Activated CD4-positive, CD25-positive, alpha-beta regulatory T cell treated with anti-CD3 and anti-CD28 coated beads, Interleukin-2, amount 50 U/mL, for 24 hours (primary cell): Measurements from ENCODE around the gene NLK.
"Not testable (repeated sequence)": the region's sequence is repeated elsewhere in the genome, so short reads cannot be mapped to it uniquely, and the experiment has no call there.

Experiments
- ATAC-seq, 2 donors: fragments of 150-1000 bp; cut with Tn5 transposase; one replicate each; pipeline ENCODE4 v1.10.0; 2021; ENCODE audit warnings: mild to moderate bottlenecking in 1 of 2, moderate library complexity in 1 of 2

The NLK gene

DNA sequence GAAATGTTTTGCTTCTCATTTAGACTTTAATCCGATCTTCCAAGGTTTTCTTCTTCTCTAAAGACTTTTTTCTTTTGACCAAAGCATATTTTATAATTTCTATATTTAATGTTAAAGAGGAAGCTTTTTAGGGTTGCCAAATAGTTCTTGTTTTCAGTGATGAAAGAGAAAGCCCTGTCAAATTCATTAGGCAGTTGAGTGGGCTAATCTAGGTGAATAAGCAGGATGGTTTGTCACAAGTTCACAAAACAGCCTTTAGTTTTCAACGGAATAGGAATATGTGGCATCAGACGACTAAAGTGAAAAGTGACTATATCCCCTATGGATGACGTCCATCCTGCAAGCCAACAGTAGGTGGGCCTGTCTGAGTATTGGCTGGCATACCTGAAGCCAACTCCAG, 118.8 kb downstream of the NLK start:
- no peak for ATAC-seq

DNA sequence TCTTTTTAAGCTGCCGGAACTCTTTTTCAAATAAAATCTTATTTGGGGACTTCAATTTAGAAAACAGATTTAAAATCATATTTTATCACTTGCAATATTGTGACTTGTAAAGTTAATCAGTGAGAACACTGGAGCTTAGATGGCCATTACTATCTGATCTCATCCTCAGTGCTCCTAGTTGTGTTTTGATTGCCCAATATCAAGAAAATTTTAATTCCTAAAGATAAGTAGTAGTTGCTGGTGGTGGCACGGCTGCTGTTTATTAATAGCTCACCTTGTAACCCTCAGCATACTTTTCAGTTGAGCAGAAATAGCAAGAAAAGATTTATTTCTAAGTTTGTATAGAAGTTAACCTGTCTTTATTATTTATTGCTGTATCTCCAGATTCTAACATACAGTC, 124.0 kb downstream of the NLK start:
- ATAC-seq = no peak

DNA sequence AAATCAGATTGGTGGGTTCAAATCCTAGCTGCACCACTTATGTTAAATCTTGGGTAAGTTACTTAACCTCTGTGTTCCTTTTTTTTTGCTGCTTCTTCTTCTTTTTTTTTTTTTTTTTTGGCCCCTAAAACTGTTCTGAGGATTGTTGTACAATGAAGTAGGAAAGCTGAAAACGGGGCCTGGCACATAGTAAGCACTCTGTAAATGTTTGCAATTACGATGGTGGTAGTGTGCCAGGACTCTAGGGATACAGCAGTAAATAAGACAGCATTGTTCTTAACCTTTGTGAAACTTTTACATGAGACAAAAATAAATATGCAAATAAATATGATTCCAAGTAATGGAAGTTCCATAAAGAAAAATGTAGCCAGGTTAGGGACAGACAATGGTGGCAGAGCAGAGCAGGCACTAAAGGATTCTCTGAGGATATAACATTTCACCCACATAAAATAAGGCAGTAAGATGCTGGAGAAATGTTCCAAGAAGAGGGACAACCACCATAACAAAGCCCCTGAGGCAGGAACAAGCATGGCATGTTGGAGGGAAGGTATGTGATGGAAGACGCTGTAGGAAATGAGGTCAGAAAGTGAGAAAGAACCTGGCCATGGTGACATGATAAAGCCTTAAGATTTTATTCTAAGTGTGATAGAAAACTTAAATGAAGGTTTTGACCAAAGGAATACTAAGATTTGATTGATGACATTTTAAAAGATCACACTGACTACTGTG, 127.3 kb downstream of the NLK start:
- no peak for ATAC-seq

DNA sequence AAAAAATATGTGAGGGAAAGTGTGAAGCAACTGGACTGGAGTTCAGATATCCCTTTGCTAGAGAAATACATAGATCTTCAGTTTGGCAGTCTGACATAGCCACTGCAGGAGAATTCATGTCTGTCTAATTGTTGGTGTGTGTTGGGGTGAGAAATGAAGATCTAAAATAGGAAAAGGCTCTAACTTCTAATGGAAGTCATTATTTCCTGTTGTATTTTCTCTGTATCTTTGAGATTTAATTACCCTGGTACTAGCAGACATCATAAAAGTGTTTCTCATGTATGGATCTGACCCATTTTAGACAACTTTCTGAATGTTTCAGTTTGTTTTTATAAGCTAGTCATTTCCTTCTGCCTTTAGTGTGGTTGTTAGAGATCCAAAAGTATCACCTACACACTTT, 128.3 kb downstream of the NLK start:
- no peak for ATAC-seq

DNA sequence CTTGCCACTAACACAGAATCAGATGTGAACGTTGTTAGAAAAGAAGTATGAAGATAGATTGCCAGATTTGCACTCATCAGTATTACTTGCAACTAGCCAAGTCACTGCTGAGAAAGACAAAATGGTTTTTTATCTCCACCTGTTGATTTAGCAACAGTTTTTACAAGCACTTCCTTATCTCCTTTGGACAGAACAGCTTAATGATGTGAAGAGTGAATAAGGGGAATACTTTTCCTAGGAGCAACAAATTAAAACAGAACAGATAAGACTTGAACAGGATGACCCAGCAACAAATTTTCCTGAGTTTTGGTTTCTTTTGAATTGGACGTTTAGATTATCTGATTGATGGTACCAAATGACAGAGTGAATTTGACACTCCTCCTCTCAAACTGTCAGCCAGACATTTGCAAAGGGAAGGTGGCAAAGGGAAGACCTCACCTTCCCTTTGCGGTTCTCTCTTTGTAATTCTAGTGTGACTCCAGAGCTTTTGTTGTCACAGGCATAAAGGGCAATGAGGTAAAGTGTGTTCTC, 130.6 kb downstream of the NLK start:
- ATAC-seq = no peak

DNA sequence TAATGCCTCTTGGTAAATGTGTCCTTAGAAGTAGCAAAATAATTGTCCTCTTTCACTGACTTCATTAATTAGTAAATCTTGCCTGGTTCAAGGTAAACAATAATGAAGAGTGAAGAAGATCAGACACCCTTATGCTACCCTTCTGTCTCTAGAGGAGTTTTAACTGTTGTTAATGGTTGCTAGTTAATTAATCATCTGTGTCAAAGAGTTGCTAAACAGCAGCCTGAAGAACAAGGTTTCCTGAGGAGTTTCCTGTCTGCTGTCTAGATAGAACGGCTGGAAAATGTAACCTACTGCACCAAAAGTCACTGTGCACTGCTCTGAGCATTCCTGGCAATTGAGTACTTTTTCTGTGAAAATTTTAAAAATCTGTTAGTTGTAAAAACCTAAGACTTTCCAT, 131.3 kb downstream of the NLK start:
- no peak for ATAC-seq

DNA sequence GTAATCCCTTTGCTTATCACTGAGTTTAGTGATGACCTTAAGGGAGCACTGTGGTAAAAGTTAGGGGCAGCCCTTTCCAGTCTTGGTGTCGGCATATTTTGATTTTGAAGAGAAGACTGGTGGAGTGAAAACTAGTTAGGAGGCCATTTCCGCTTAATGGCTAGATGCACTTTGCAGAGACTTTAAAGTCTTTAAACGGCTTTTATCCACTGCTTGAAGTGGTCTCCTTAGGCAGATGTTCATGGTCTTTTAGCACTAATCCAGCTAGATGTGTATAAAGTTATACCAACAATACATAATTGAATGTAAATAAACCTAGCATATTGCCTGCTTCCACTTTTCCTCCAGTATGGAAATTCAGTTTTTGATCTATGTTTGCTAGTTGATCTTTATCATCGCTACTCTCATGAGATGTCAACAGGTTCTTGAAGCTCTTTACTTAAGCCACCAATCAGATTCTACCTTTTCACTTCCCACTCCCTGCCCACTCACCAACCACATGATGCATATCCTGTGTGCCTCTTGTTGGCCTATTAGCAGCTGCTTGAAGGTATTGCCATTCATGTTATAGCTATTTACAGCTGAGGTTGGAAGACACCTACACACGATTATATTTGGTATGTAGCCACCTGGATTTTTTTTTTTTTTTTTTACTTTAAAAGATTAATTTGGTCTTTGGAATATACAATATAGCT, 132.0 kb downstream of the NLK start:
- ATAC-seq = peak in 1 of 2 donors; percentile 73

DNA sequence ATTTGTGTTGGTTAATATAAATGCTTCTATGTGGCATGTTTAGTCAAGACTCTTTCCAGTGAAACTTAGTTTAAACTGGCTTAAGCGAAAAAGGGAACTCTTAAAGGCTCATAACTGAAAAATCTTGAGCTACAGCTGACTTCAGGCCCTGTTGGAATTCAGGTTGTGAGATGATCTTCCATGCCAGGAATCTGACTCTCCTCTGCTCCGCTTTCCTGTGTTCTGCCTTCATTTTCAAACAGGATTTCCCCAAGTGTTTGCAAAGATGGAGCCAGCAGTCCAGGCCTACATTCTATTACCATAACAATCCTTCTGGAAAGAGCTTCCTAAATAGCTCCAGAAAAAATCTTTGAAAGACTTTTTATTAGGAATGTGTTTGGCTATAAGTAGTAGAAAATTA, 134.9 kb downstream of the NLK start:
- no peak for ATAC-seq

DNA sequence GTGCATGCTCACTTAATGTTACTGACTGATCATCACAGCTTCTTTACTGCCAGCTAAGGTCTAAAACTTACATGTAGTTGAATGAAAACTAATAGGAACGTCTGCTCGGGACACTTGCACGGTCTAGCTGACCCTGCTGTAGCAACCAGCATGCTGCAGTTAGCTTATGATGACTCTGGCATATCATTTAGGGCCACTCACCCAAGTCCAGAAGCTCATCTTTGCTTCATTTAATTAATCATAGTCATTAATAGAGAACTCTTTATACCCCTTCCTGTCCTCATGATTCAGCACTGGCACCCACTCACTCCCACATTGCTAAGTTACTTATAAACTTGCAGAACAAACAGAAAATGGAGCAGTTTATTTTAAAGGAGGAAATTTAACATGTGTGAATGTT, 136.3 kb downstream of the NLK start:
- no peak for ATAC-seq

DNA sequence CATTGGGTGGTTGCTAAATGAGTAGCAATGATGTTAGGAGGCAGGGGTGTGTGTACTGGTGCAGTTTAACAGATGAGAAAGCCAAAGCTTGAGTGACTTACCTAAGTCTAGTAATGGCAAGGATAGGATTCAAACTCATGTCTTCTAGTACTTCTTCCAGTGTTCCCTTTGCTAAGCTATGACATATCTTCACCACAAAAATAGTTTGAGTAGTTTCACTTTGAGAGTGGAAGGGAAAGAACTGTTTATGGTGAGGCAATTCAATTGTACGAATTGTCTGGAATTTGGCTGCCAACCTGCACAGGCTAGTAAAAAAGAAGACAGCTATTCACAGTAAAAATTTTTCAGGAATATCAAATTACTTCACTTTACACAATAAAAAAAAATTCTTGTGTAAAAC, 138.0 kb downstream of the NLK start:
- ATAC-seq = no peak

DNA sequence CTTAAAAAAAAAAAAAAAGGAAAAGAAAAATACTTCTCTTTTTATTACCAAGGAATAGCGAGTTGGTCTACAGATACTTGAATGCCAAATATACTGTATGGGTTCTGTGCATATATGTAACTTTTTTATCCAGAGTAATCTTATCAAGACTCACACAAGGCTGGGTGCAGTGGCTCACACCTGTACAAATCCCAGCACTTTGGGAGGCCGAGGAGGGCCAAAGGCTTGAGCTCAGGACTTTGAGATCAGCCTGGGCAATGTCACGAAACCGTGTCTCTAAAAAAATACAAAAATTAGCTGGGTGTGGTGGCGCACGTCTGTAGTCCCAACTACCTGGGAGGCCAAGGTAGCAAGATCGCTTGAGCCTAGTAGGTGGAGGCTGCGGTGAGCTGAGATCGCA, 139.1 kb downstream of the NLK start:
- no peak for ATAC-seq

DNA sequence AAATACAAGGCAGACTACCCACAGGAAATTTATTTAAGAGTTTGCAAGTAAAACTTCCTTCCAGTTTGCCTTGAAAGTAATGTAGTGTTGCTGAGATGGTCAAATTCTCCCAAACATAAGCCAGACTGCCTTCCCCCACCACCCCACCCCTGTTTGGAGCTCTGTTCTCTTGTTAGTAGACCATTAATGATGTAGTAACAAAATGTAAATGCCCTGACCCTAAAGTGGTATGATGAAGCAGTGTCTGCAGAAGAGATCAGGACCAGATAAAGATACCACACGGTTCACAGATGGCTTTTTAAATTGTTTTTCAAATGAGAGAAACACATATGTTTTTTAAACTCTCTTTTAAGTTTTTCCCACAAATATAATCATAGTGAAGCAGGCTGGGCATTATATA, 140.1 kb downstream of the NLK start:
- no peak for ATAC-seq

DNA sequence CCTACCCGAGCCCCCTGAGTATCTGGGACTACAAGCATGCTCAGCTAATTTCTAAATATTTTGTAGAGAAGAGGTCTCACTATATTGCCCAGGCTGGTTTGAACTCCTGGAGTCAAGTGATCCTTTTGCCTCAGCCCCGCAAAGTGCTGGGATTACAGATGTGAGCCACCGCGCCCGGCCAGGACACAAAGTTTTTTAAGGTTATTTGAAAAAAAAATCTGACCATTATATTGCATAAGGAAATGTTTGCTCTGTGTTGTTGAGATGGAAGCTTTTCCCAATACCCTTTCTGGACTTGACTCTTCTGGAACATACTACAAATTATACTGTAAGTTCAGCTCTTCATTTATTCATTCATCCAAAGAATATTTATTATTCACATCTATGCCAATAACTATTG, 143.2 kb downstream of the NLK start:
- ATAC-seq = no peak

DNA sequence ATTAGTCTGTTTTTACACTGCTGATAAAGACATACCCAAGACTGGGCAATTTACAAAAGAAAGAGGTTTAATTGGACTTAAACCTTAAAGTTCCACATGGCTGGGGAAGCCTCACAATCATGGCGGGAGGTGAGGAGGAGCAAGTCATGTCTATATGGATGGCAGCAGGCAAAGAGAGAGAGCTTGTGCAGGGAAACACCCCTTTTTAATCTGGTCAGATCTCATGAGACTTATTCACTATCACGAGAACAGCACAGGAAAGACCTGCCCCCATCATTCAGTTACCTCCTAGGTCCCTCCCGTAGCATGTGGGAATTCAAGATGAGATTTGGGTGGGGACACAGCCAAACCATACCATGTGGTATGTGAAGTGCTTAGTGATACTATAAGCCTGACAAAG, 144.0 kb downstream of the NLK start:
- ATAC-seq = not testable (repeated sequence)

DNA sequence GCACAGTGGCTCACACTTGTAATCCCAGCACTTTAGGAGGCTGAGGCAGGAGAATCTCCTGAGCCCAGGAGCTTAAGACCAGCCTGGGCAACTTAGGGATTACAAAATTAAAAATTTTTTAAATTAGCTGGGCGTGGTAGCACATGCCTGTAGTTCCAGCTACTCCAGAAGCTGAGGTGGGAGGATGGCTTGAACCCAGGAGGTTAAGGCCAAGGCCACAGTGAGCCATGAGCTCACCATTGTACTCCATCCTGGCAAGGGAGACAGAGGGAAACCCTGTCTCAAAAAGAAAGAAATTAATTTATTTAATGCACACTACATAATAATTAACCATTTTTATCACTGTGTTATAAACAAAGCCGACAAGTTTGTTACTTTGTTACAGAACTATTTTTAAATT, 145.5 kb downstream of the NLK start:
- ATAC-seq = no peak

DNA sequence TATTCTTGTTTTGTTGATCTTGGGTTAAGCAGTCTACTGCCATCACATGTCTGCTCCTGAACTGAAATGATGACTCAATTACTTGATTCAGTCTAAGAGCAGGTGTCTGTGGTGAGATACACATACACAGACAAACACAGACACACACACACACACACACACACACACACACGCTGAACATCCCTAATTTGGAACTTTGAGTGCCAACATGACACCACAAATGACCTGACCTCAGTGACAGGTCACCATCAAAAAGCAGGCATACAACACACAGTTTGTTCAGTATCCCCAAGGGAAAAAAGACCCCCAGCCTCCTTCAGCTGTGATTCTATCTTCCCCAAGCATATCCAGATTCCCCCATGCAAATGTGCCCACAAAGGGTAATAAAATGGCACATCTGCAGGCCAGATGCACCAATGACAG, 146.4 kb downstream of the NLK start:
- no peak for ATAC-seq

DNA sequence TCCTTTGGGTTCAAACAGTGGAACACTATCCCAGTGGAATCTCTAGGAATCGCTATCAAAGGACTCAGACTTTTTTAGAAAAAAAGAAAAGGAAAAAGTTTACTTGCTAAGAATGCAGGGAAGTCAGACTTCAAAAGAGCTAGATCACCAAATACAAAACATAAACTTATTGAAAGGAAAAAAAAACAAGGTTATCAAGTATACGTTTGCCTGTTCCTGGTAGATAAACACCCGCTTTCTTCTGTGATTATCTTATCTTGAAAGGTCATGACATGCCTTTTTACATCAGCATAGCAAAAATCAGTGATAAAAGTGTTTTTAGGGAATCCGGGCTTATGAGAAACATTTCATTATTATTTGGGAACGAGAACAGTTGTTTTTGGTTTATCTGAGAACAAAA, 147.2 kb downstream of the NLK start:
- ATAC-seq = no peak

DNA sequence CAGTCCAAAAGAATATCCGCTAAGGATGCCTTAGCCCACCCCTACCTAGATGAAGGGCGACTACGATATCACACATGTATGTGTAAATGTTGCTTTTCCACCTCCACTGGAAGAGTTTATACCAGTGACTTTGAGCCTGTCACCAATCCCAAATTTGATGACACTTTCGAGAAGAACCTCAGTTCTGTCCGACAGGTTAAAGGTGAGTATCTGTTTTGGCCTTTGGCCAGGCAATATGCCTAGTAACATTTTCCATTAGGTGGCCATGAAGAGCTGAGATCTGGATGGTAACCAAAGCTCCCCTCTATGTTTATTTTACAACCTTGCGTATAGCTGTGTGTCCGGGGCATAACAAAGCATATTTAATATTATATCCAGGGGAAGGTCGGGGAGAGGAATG, 148.5 kb downstream of the NLK start:
- no peak for ATAC-seq

DNA sequence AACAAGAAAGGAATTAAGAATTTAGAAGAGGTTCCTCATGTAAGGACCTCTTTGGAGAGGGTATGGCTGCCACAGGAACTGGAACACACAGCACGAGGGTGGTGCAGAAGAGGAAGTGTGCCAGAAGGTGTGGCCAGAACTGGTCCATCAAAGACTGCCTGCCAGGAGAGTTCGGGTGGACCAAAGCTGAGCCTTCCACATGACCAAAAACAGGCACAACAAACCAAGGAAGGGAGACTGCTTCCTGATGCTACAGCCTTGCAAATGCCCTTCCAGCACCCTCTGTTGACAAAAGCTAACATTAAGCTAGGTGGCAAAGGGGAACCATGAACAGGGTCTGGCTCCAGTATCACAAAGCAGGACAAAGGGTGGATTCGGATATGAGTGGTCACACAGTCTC, 150.8 kb downstream of the NLK start:
- ATAC-seq = no peak

DNA sequence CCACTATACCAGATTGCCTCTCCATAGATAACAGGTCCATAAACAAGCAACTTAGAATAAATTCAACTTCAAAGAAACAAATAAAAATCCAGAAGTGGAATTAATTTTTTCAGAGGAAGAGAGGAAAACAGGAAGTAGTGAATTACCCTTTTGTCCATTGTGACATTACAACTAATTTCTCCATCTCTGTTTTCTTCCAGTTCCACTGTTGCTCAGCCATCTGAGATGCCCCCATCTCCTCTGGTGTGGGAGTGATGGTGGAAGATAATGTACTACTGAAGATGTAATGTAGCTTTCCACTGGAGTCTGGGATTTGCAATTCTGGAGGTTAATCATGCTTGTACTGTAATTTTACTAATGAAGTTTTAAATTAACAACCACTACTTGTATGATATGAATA, 151.9 kb downstream of the NLK start:
- ATAC-seq = no peak

DNA sequence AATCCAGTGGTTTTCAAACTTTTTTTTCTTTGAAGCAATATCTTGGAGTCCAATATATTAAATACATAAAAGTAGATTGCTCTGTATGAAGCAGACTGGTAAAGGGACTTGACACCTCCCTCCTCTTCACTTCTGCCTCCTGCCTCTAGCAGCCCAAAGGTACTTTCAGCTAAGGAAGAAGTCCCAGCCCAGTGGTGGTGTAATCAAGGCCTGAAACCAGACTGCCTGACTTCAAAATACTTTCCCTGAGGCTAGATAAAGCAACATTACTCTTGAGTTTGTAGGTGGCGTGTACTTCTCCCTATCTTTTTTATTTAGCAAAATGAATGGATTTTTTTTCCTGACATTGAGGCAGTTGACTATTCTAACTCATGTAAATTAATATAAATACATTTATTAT, 154.2 kb downstream of the NLK start:
- no peak for ATAC-seq

DNA sequence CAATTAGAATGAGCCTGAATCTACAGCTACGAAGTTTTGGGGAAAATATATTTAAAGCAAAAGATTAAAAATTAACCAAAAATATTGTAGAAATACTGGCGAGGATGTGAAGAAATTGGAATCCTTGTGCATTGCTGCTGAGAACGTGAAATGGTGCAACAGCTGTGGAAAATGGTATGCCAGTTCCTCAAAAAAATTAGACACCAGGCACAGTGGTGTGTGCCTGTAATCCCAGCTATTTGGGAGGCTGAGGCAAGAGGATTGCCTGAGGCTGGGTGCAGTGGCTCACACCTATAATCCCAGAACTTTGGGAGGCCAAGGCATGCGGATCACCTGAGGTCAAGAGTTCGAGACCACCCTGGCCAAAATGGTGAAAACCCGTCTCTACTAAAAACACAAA, 156.6 kb downstream of the NLK start:
- no peak for ATAC-seq

DNA sequence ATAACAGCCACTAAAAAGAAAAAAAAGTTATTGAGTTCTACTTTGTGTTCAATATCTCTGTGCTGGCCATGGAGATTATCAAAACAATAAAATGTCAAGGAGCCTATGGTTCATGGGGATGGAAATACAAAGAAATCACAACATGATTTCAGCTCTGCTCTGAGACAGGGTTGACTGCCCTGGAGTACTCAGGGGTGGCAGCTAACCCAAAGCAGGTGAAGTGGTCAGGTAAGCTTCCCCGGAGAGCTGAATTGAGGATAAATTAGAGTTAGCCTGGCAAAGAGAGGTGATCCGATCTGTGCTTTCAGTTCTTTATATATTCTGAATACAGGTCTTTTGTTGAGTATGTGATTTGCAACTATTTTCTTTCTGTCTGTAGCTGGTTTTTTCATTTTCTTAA, 157.3 kb downstream of the NLK start:
- no peak for ATAC-seq

DNA sequence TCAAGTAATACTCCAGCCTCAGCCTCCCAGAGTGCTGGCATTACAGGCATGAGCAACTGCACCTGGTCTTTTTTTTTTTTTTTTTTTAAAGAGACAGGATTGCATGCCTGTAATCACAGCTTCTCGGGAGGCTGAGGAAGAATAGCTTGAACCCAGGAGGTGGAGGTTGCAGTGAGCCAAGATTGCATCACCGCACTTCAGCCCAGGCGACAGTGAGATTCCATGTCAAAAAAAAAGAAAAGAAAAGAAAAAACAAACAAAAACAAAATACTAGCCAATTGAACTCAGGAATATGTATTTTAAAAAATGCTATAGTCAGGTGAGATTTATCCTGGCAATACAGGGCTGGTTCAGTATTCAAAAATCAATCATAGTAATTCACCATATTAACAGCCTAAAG, 158.8 kb downstream of the NLK start:
- no peak for ATAC-seq

DNA sequence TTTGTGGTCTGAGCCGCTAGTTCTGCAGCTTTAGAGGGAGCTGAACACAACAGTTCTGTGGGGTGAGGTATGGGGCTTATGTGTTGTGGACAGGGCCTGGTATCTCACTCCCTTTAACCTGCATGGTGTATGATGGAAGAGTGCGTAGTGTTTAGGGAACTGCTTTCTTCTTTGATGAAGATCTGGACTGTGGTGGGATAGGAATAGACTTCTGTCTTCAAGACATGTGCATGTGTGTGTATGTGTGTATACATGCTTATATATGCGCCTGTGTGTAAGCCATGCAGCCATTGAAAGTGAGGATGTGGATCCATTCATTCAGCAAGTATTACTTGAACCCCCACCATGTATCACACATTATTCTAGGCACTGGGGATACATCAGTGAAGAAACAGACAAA, 161.8 kb downstream of the NLK start:
- ATAC-seq = no peak
